ENCODE measurements around the gene TLN1.

DNA sequence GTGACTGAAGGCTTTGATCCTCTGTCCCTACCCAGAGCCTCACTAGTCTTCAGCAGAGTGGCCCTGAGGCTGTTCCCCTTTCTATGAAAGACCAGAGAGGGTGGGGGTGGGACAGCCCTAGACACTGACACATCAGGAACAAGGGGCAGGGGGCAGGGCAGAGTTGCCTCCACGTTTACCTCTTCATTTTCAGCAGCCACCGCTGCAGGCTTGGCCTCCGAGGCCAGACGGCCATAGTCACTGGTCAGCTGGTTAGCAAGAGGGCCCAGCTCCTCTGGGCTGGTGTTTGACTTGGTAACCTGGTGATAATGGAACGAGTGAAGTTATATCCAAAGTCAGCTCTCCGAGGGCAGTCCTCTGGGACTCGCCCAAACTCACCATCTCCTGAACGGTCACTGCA is 26.6 kb downstream of the TLN1 start:
- TF ChIP-seq, protein P1, sequence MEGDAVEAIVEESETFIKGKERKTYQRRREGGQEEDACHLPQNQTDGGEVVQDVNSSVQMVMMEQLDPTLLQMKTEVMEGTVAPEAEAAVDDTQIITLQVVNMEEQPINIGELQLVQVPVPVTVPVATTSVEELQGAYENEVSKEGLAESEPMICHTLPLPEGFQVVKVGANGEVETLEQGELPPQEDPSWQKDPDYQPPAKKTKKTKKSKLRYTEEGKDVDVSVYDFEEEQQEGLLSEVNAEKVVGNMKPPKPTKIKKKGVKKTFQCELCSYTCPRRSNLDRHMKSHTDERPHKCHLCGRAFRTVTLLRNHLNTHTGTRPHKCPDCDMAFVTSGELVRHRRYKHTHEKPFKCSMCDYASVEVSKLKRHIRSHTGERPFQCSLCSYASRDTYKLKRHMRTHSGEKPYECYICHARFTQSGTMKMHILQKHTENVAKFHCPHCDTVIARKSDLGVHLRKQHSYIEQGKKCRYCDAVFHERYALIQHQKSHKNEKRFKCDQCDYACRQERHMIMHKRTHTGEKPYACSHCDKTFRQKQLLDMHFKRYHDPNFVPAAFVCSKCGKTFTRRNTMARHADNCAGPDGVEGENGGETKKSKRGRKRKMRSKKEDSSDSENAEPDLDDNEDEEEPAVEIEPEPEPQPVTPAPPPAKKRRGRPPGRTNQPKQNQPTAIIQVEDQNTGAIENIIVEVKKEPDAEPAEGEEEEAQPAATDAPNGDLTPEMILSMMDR (IDR thresholded peaks at IDR 0.05) = no peak
- no peak for TF ChIP-seq EZH2 (IDR thresholded peaks at IDR 0.05; ENCODE audit: borderline replicate concordance, insufficient read depth, low read depth, low read length, poor library complexity, severe bottlenecking)
